ENCODE results near the gene BEST2.
A peak's percentile ranks its signal among the peaks of the same experiment; 100 is the strongest.
"Not testable (repeated sequence)": the region's sequence is repeated elsewhere in the genome, so short reads cannot be mapped to it uniquely, and the experiment has no call there.

The BEST2 gene

GRCh38 chr19:12788682-12789097 is 37.1 kb downstream of the BEST2 start:
- peak; percentile 37 for DNase-seq

- no peak for DNase-seq
Measured at GRCh38 chr19:12789098-12789903, 37.7 kb downstream of the BEST2 start.

GRCh38 chr19:12789904-12790619 is 38.5 kb downstream of the BEST2 start:
- DNase-seq, result peak; percentile 88

- DNase-seq, result no peak
Measured at GRCh38 chr19:12790628-12791344, 39.2 kb downstream of the BEST2 start.

- peak; percentile 97 for DNase-seq
Measured at GRCh38 chr19:12791345-12792050, 39.9 kb downstream of the BEST2 start, which contains the start of gene JUNB. Gene JUNB (plus strand): TSS chr19:12791486. CDS start chr19:12791772, 286 bp downstream.

GRCh38 chr19:12792051-12792852 is 40.7 kb downstream of the BEST2 start:
- DNase-seq, result peak; percentile 65

- DNase-seq, result peak; percentile 53
Measured at GRCh38 chr19:12792853-12793289, 41.3 kb downstream of the BEST2 start.

GRCh38 chr19:12793290-12794195 is 42.0 kb downstream of the BEST2 start:
- DNase-seq, result peak; percentile 93

- no peak for DNase-seq
Measured at GRCh38 chr19:12794196-12794941, 42.8 kb downstream of the BEST2 start.

- DNase-seq, result no peak
Measured at GRCh38 chr19:12794971-12795381, 43.4 kb downstream of the BEST2 start.

GRCh38 chr19:12796146-12797071 is 44.8 kb downstream of the BEST2 start:
- peak; percentile 72 for DNase-seq

- DNase-seq, result no peak
Measured at GRCh38 chr19:12797141-12797587, 45.6 kb downstream of the BEST2 start.

- not testable (repeated sequence) for DNase-seq
Measured at GRCh38 chr19:12797607-12798006, 46.0 kb downstream of the BEST2 start.

GRCh38 chr19:12799742-12800465 is 48.3 kb downstream of the BEST2 start:
- no peak for DNase-seq

GRCh38 chr19:12800466-12800770 is 48.8 kb downstream of the BEST2 start:
- DNase-seq, result no peak

GRCh38 chr19:12800923-12801465 is 49.4 kb downstream of the BEST2 start:
- DNase-seq, result no peak

GRCh38 chr19:12801466-12802266 is 50.1 kb downstream of the BEST2 start, which contains the start of the genes PRDX2 and THSD8:
Gene PRDX2 (minus strand): TSS chr19:12801800. CDS start chr19:12801261, 539 bp downstream.
Gene THSD8 (plus strand): TSS chr19:12802069. CDS start chr19:12802072, 3 bp downstream.
- DNase-seq, result peak; percentile 74
